Keratinocyte (primary cell): ENCODE measurements around the gene HSPBP1. TPM values are rescaled to one million over a fixed set of nuclear protein-coding genes. Genes with fewer than 3 reads are reported as not detected.
"Not testable (repeated sequence)": the region's sequence is repeated elsewhere in the genome, so short reads cannot be mapped to it uniquely, and the experiment has no call there.

Source experiments
- DNase-seq: peaks from one replicate; pipeline ENCODE4 v3.0.0-alpha.2; 2011; ENCODE audit warnings: low read depth, missing footprints, low spot score
- FAIRE-seq: peaks from 2 replicates; lab custom pipeline; 2011; peaks lifted over from hg19 to GRCh38; lab: Jason Lieb, UNC
- H2AFZ ChIP-seq: 2 replicates; pipeline ENCODE4 v1.6.0; 2012; ENCODE audit warnings: low read length, control low read depth, inconsistent platforms; ENCODE audit not compliant: control insufficient read depth
- H3K27ac ChIP-seq: 2 replicates; pipeline ENCODE4 v1.5.1; 2011; ENCODE audit warnings: low read length; ENCODE audit not compliant: control insufficient read depth, insufficient read depth
- H3K27me3 ChIP-seq: 3 replicates; pipeline ENCODE4 v1.6.0; 2011; ENCODE audit warnings: low read length; ENCODE audit not compliant: control insufficient read depth, insufficient read depth; ENCODE audit errors: extremely low read depth
- H3K36me3 ChIP-seq, 2 experiments: 2 replicates in 1 of 2; 3 replicates in 1 of 2; pipeline ENCODE4 v1.5.1; 2011; ENCODE audit warnings: low read length in 2 of 2, mild to moderate bottlenecking in 1 of 2; ENCODE audit not compliant: control insufficient read depth in 2 of 2, insufficient read depth in 2 of 2; ENCODE audit errors: extremely low read depth in 1 of 2
- H3K4me1 ChIP-seq: 3 replicates; pipeline ENCODE4 v1.5.1; 2011; ENCODE audit warnings: low read length; ENCODE audit not compliant: control insufficient read depth, insufficient read depth; ENCODE audit errors: extremely low read depth
- H3K4me2 ChIP-seq: 3 replicates; pipeline ENCODE4 v1.6.0; 2011; ENCODE audit warnings: low read depth, low read length; ENCODE audit not compliant: control insufficient read depth, insufficient read depth; ENCODE audit errors: extremely low read depth
- H3K4me3 ChIP-seq, 3 experiments: fragments of 200-600 bp in 1 of 3; sonication (generic) in 1 of 3; 2 replicates in 2 of 3; 3 replicates in 1 of 3; pipeline ENCODE4 v1.5.1; 2011 to 2016; ENCODE audit warnings: low read length in 3 of 3, mild to moderate bottlenecking in 3 of 3, control low read depth in 2 of 3, inconsistent platforms in 1 of 3, low read depth in 1 of 3, mixed read lengths in 1 of 3, mixed run types in 1 of 3, moderate library complexity in 1 of 3; ENCODE audit not compliant: control insufficient read depth in 2 of 3, insufficient read depth in 2 of 3; ENCODE audit errors: extremely low read depth in 1 of 3
- H3K79me2 ChIP-seq: 2 replicates; pipeline ENCODE4 v1.6.0; 2012; ENCODE audit warnings: low read length; ENCODE audit not compliant: control insufficient read depth, insufficient read depth
- H3K9ac ChIP-seq: 3 replicates; pipeline ENCODE4 v1.6.0; 2011; ENCODE audit warnings: low read length; ENCODE audit not compliant: control insufficient read depth, insufficient read depth; ENCODE audit errors: extremely low read depth
- H3K9me1 ChIP-seq: 3 replicates; pipeline ENCODE4 v1.6.0; 2011; ENCODE audit warnings: low read length; ENCODE audit not compliant: control insufficient read depth, insufficient read depth; ENCODE audit errors: extremely low read depth
- H3K9me3 ChIP-seq: 2 replicates; pipeline ENCODE4 v1.5.1; 2012; ENCODE audit warnings: low read depth, low read length; ENCODE audit not compliant: control insufficient read depth
- H4K20me1 ChIP-seq: 3 replicates; pipeline ENCODE4 v1.6.0; 2011; ENCODE audit warnings: low read length; ENCODE audit not compliant: control insufficient read depth, insufficient read depth; ENCODE audit errors: extremely low read depth
- EZH2 ChIP-seq: IDR thresholded peaks from one replicate; pipeline ENCODE4 v1.6.1; 2012; ENCODE audit warnings: inconsistent platforms, mild to moderate bottlenecking, low read length, moderate library complexity
- dilution Hi-C: fragments of 300-500 bp; cut with MboI; formaldehyde crosslinking; loops from one replicate; pipeline ENCODE4 v1.7.0; 2020; ENCODE audit warnings: low sequenced_read_pairs; ENCODE audit not compliant: extremely low pct_ligation_motif_present
- polyA minus RNA-seq, 3 experiments: library from RNA; depleted of rRNA, polyadenylated mRNA; stranded (reverse); fragments of >200 nt; gene quantifications; 1 replicate in 1 of 3; 2 replicates in 1 of 3; 3 replicates in 1 of 3; pipeline ENCODE4 v1.2.3, GENCODE V29; 2011
- polyA plus RNA-seq, 5 experiments: library from polyadenylated mRNA; depleted of rRNA in 3 of 5; stranded (reverse) in 3 of 5; stranded (forward) in 1 of 5; unstranded in 1 of 5; fragments of >200 nt; gene quantifications; 1 replicate in 1 of 5; 2 replicates in 3 of 5; 3 replicates in 1 of 5; pipeline versions ENCODE4 v1.2.1 to v1.2.3, GENCODE V29; 2011 to 2012; ENCODE audit warnings: missing spikeins in 2 of 5, low read depth in 1 of 5, low replicate concordance in 1 of 5
- TF ChIP-seq, protein P1 (sequence below), 3 experiments: IDR thresholded peaks in 1 of 3; conservative IDR thresholded peaks in 1 of 3; optimal IDR thresholded peaks in 1 of 3; 2 replicates in 2 of 3; 3 replicates in 1 of 3; pipeline versions ENCODE3 to v1.5.1; 2011; ENCODE audit warnings: low read length in 3 of 3, mild to moderate bottlenecking in 3 of 3, moderate library complexity in 2 of 3, control low read depth in 1 of 3, inconsistent platforms in 1 of 3; ENCODE audit not compliant: insufficient read depth in 2 of 3; ENCODE audit errors: extremely low read depth in 1 of 3

HSPBP1 gene
- polyA plus RNA-seq = 20.2 to 26.7 TPM (median 24.7 TPM) in 3 replicates
- 4.6 TPM for polyA plus RNA-seq (2011; ENCODE audit: low read depth)
- 11.9 and 29.1 TPM in 2 replicates for polyA plus RNA-seq (2011; cell fraction: cytosol; rRNA removed)
- 17.3 and 22.0 TPM in 2 replicates for polyA plus RNA-seq (2011; cell fraction: nucleus; rRNA removed)
- polyA plus RNA-seq (2012; ENCODE audit: low replicate concordance) = 23.7 and 39.1 TPM in 2 replicates
- polyA minus RNA-seq = 12.8 to 23.0 TPM (median 15.5 TPM) in 3 replicates
- 59.9 TPM for polyA minus RNA-seq (2011; cell fraction: cytosol; rRNA and poly(A)+ RNA removed)
- 13.4 and 15.5 TPM in 2 replicates for polyA minus RNA-seq (2011; cell fraction: nucleus; rRNA and poly(A)+ RNA removed)

- H3K4me1 ChIP-seq = peaks cover 14% of the 10 kb centered on the region
- FAIRE-seq = peak; percentile 58
- H3K79me2 ChIP-seq = peaks cover 7% of the 10 kb centered on the region
- H3K9me3 ChIP-seq = no peaks in the 10 kb centered on the region
- H3K36me3 ChIP-seq = peaks cover 10 to 12% of the 10 kb centered on the region in 2 experiments
- dilution Hi-C loops = no loop called here
- peak within 1 kb of the TSS; percentile 83 for H3K9ac ChIP-seq
- peak within 1 kb of the TSS; percentile 90 for H3K4me2 ChIP-seq
- no peaks in the 10 kb centered on the region for H3K27me3 ChIP-seq
- H4K20me1 ChIP-seq = no peaks in the 10 kb centered on the region
- H3K27ac ChIP-seq = peak within 1 kb of the TSS; percentile 80
- H3K9me1 ChIP-seq = no peaks in the 10 kb centered on the region
- peak within 1 kb of the TSS; percentile 83 for H2AFZ ChIP-seq
- H3K4me3 ChIP-seq = peak within 1 kb of the TSS; percentile 81 to 90 (median 81)
- DNase-seq = peak; percentile 95
- TF ChIP-seq EZH2 = no peak
- TF ChIP-seq, protein P1, sequence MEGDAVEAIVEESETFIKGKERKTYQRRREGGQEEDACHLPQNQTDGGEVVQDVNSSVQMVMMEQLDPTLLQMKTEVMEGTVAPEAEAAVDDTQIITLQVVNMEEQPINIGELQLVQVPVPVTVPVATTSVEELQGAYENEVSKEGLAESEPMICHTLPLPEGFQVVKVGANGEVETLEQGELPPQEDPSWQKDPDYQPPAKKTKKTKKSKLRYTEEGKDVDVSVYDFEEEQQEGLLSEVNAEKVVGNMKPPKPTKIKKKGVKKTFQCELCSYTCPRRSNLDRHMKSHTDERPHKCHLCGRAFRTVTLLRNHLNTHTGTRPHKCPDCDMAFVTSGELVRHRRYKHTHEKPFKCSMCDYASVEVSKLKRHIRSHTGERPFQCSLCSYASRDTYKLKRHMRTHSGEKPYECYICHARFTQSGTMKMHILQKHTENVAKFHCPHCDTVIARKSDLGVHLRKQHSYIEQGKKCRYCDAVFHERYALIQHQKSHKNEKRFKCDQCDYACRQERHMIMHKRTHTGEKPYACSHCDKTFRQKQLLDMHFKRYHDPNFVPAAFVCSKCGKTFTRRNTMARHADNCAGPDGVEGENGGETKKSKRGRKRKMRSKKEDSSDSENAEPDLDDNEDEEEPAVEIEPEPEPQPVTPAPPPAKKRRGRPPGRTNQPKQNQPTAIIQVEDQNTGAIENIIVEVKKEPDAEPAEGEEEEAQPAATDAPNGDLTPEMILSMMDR (optimal IDR thresholded peaks at IDR 0.05 in 1 of 3, IDR thresholded peaks at IDR 0.05 in 1 of 3, conservative IDR thresholded peaks at IDR 0.05 in 1 of 3; ENCODE audit: extremely low read depth in 1 of 3, insufficient read depth in 2 of 3, low read length in 3 of 3) = no peak
These were observed at the start of gene HSPBP1 for GRCh38 chr19:55279770-55280643. HSPBP1 (minus strand) TSS chr19:55280110; CDS start chr19:55279608, 502 bp downstream.

- FAIRE-seq, dilution Hi-C loops, H3K27me3 ChIP-seq: not testable (repeated sequence)
These were observed 48.9 kb upstream of the HSPBP1 start for GRCh38 chr19:55328774-55329318.

More at GRCh38 chr19:55328774-55329318, 48.9 kb upstream of the HSPBP1 start:
- H3K4me3 ChIP-seq, DNase-seq, H3K27ac ChIP-seq, H3K36me3 ChIP-seq, H3K79me2 ChIP-seq, H3K4me2 ChIP-seq, H3K9ac ChIP-seq, H3K9me3 ChIP-seq, H3K4me1 ChIP-seq, H2AFZ ChIP-seq, H3K9me1 ChIP-seq, H4K20me1 ChIP-seq: not testable (repeated sequence)
